Activated naive CD8-positive, alpha-beta T cell treated with anti-CD3 and anti-CD28 coated beads, Interleukin-2, amount 50 U/mL, for 24 hours (primary cell): ENCODE results near the gene BEST4.
"Not testable (repeated sequence)": the region's sequence is repeated elsewhere in the genome, so short reads cannot be mapped to it uniquely, and the experiment has no call there.

Experiments
- ATAC-seq: fragments of 150-1000 bp; cut with Tn5 transposase; one replicate; pipeline ENCODE4 v1.10.0; 2021
- DNase-seq: peaks from one replicate; pipeline ENCODE4 v3.0.0; 2021
- H3K27ac Mint-ChIP-seq: one replicate; pipeline ENCODE4 v1.8.0; 2021; ENCODE audit warnings: mild to moderate bottlenecking, mixed read lengths
- H3K27me3 Mint-ChIP-seq: one replicate; pipeline ENCODE4 v1.8.0; 2021; ENCODE audit warnings: mixed read lengths
- H3K36me3 Mint-ChIP-seq: one replicate; pipeline ENCODE4 v1.8.0; 2021; ENCODE audit warnings: low read depth, mixed read lengths
- H3K4me1 Mint-ChIP-seq: one replicate; pipeline ENCODE4 v1.8.0; 2021; ENCODE audit warnings: mixed read lengths
- H3K4me3 Mint-ChIP-seq: one replicate; pipeline ENCODE4 v1.8.0; 2021; ENCODE audit warnings: mild to moderate bottlenecking, moderate library complexity, mixed read lengths
- H3K9me3 Mint-ChIP-seq: one replicate; pipeline ENCODE4 v1.8.0; 2021; ENCODE audit warnings: mixed read lengths

BEST4 gene

GRCh38 chr1:44740179-44740617 is 47.8 kb downstream of the BEST4 start:
- Mint-ChIP-seq H3K36me3 (peaks cover 33% of the 10 kb centered on the region), H3K27me3 (no peaks in the 10 kb centered on the region), H3K9me3 (no peaks in the 10 kb centered on the region), H3K27ac (peak overlapping the region; percentile 88), H3K4me1 (peaks cover 35% of the 10 kb centered on the region), H3K4me3 (peak overlapping the region; percentile 95)
- DNase-seq (no peak), ATAC-seq (no peak)

DNA sequence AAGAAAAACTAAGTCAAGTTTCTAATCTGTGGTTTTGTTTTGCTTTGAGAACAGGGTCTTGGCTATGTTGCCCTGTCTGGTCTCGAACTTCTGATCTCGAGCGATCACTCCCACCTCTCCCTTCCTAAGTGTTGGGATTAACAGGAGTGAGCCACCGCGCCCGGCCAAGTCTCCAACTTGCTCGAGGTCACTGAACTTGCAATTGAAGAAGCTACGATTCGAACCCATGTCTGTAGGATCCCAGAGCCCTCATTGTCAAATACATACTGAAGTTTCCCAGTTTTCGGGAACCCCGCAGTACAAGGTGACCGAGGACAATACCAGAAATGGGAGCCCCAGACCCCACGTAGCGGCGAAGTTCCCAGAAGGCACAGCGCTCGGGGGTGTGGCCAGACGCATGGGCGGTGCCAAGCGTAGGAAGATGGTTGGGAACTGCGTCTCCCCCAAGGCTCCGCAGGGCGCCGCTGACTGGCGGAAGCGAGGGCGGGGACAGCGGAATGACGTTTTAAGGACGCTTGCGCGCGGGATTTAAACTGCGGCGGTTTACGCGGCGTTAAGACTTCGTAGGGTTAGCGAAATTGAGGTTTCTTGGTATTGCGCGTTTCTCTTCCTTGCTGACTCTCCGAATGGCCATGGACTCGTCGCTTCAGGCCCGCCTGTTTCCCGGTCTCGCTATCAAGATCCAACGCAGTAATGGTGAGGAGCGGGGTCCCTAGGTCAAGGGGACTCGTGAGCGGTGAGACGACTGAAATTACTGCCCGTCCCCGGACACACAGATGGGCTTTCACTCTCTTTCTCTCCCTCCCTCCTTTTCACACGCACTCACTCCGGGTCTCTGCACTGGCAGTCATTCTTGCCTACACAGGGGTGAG is 48.4 kb downstream of the BEST4 start, which contains the start of gene KIF2C:
Gene KIF2C (plus strand): TSS at position 531 of the 872 bp plus-strand sequence. CDS start 96 bp downstream, at position 627.
- DNase-seq, result peak; percentile 99
- peaks cover 35% of the 10 kb centered on the region for H3K4me1 Mint-ChIP-seq
- peak; percentile 95 for ATAC-seq
- H3K9me3 Mint-ChIP-seq, result no peaks in the 10 kb centered on the region
- H3K36me3 Mint-ChIP-seq, result peaks cover 30% of the 10 kb centered on the region
- H3K27ac Mint-ChIP-seq, result peak within 1 kb of the TSS; percentile 88
- H3K4me3 Mint-ChIP-seq, result peak within 1 kb of the TSS; percentile 95
- no peaks in the 10 kb centered on the region for H3K27me3 Mint-ChIP-seq

GRCh38 chr1:44738953-44739306 is 49.0 kb downstream of the BEST4 start:
- H3K9me3 Mint-ChIP-seq, DNase-seq, ATAC-seq, H3K27me3 Mint-ChIP-seq: not testable (repeated sequence)
- peaks cover 33% of the 10 kb centered on the region for H3K4me1 Mint-ChIP-seq
- peak overlapping the region; percentile 95 for H3K4me3 Mint-ChIP-seq
- peak overlapping the region; percentile 88 for H3K27ac Mint-ChIP-seq
- peaks cover 25% of the 10 kb centered on the region for H3K36me3 Mint-ChIP-seq

- H3K36me3 Mint-ChIP-seq, result peaks cover 10% of the 10 kb centered on the region
- no peak for ATAC-seq
- H3K27ac Mint-ChIP-seq, result no peak overlapping the region
- H3K27me3 Mint-ChIP-seq, result no peaks in the 10 kb centered on the region
- peaks cover 26% of the 10 kb centered on the region for H3K4me1 Mint-ChIP-seq
- no peak overlapping the region for H3K4me3 Mint-ChIP-seq
- no peak for DNase-seq
- no peaks in the 10 kb centered on the region for H3K9me3 Mint-ChIP-seq
Measured at GRCh38 chr1:44735992-44736391, 52.0 kb downstream of the BEST4 start.

- H3K4me3 Mint-ChIP-seq, result no peak overlapping the region
- peaks cover 5% of the 10 kb centered on the region for H3K36me3 Mint-ChIP-seq
- H3K27ac Mint-ChIP-seq, result no peak overlapping the region
- ATAC-seq (no peak), DNase-seq (no peak)
- H3K27me3 Mint-ChIP-seq, result peaks cover 3% of the 10 kb centered on the region
- H3K9me3 Mint-ChIP-seq, result no peaks in the 10 kb centered on the region
- peaks cover 26% of the 10 kb centered on the region for H3K4me1 Mint-ChIP-seq
Measured at GRCh38 chr1:44733784-44734183, 54.2 kb downstream of the BEST4 start.
